GM12878 (cell line): ENCODE data around the gene KRTAP4-5.

Experiments used
- BCL11A ChIP-seq: IDR thresholded peaks from 2 replicates; pipeline ENCODE4 v1.6.1; 2011; ENCODE audit warnings: low read depth, low read length
- CTCF ChIP-seq, 3 experiments: IDR thresholded peaks in 2 of 3; conservative IDR thresholded peaks in 1 of 3; 2 replicates each; pipeline ENCODE4 v1.5.1; 2011; ENCODE audit warnings: low read depth in 3 of 3, low read length in 3 of 3, mild to moderate bottlenecking in 3 of 3, control low read depth in 2 of 3, moderate library complexity in 2 of 3, inconsistent platforms in 1 of 3, mixed read lengths in 1 of 3; ENCODE audit not compliant: control insufficient read depth in 2 of 3, insufficient read depth in 1 of 3; ENCODE audit errors: extremely low read depth in 1 of 3

- TF ChIP-seq BCL11A (no peak), CTCF (IDR thresholded peaks at IDR 0.05 in 2 of 3, conservative IDR thresholded peaks at IDR 0.05 in 1 of 3; ENCODE audit: control insufficient read depth in 2 of 3, extremely low read depth in 1 of 3, insufficient read depth in 1 of 3, low read depth in 3 of 3, low read length in 3 of 3) (no peak)
Observed at GRCh38 chr17:41196068-41196467, 46.4 kb upstream of the KRTAP4-5 start.
